GM04503 (cell line): Measurements from ENCODE around the gene TRPM2.
"Not testable (repeated sequence)": the region's sequence is repeated elsewhere in the genome, so short reads cannot be mapped to it uniquely, and the experiment has no call there.

Source experiments
- DNase-seq: peaks from one replicate; pipeline ENCODE4 v3.0.0-alpha.2; 2012; ENCODE audit warnings: low read depth

The TRPM2 gene

DNA sequence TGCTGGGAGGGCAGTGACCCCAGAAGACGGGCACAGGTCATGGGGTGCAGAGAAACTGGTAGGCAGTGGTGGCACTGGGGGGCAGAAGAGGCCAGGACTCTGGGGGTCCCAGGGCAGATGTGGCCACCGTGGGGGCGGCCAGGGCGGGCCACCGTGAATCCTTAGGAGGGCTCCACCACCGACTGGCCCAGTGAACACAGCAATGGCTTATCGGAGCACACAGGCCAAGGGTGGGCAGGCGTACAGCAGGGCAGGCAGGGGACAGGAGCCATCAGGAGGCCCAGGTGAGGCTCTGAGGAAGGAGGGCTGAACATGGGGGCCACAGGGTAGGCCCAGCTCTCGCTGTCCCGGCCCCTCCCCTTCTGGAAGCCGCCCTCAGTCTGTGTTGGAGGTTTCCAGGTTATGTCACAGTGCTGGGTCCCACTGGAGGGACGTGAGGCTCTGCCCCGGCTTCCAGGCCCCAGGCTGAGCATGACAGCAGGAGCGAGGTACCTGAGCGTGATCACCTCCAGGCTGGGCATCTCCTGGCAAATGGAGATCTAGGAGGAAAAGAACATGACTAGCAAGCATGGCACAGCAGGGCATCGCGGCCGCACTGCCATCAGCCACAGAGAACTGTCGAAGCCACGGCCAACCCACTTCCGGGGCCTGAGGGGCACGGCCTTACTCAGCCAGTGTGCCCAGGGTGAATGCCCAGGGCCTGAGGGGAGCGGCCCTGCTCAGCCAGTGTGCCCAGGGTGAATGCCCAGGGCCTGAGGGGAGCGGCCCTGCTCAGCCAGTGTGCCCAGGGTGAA, 18.0 kb upstream of the TRPM2 start:
- no peak for DNase-seq

DNA sequence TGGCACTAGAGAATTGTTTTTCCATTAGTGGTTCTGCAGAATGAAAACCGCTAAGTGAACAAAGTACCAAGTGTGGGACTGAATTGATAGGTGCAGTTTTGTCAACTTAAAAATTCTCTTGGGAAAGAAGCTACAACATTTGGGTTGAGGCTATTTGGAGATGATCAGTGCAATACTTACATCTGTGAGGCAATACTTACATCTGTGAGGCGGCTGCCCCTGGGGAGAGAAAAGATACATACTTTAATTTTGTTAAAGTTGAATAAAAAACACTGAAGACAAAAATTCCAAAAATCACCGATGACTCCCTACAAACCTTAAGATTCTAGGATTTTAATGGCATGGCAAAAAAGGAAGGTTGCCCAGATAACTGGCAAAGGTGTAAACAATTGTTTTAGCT, 16.0 kb upstream of the TRPM2 start:
- no peak for DNase-seq

GRCh38 chr21:44337941-44338895, 15.2 kb upstream of the TRPM2 start:
- no peak for DNase-seq

GRCh38 chr21:44338971-44339910, 14.2 kb upstream of the TRPM2 start, which contains the start of gene CFAP410:
TSS of gene CFAP410 (minus strand) at chr21:44339390. CDS start at chr21:44339194, 196 bp downstream.
- peak; percentile 62 for DNase-seq

GRCh38 chr21:44341726-44342458, 11.5 kb upstream of the TRPM2 start:
- DNase-seq: not testable (repeated sequence)

DNA sequence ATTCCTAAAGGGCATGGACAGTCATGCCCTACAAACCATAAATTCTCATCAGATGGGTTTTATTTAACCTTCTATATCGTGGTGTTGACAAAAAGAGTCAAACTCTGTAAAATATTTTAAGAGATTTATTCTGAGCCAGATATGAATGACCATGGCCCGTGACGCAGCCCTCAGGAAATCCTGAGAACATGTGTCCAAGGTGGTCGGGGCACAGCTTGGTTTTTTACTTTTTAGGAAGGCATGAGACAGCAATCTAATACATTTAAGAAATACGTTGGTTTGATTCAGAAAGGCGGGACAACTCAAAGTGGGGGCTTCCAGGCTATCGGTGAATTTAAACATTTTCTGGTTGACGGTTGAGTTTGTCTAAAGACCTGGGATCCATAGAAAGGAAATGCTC, 10.4 kb upstream of the TRPM2 start:
- not testable (repeated sequence) for DNase-seq

DNA sequence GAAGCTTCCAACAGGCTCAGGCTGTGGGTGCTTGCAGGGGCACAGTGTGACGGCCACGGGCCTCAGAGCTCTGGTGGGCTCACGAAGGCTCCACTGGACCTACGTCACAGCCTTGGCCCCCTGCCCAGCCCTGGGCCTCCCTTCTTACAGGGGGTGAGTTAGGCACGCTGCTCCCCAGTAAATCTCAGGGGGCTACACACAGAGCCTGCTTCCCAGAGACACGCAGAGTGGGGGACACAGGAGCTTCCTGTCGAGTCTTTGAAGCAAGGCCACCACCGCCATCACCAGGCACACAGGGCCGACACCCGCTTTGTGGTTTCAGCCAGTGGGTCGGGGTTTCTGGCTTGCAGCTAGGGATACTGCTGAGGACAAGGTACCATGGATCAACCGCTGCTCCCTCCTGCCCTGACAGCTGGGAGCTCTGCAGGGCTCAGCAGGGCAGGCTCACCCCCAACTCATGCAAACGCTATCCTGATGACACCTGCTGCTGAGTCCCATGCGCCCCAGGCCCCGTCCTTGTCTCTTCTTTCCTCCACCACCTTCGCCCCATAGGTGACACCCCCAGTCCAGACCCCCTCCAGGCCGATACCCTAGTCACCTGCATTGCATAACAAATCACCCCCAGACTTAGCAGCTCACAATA, 8.8 kb upstream of the TRPM2 start:
- DNase-seq: no peak

DNA sequence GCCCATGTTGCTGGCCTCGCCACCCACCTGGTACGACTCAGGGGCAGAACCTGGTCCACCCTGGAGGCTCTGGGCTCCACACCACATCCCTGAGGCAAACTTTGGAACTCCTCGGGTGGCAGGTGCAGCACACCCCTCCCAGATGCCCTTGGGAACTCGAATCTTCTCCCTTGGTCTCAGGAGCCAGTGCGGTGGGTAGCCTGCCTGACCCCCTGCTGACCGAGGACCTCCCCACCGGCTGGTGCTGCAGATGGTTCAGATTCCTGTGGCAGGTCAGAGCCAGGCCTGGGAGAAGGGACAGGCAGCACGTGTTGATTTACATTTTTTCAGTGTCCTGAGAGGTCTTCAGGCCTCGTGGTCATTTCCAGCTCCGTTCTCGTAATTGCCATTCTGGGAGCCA, 7.9 kb upstream of the TRPM2 start:
- no peak for DNase-seq

DNA sequence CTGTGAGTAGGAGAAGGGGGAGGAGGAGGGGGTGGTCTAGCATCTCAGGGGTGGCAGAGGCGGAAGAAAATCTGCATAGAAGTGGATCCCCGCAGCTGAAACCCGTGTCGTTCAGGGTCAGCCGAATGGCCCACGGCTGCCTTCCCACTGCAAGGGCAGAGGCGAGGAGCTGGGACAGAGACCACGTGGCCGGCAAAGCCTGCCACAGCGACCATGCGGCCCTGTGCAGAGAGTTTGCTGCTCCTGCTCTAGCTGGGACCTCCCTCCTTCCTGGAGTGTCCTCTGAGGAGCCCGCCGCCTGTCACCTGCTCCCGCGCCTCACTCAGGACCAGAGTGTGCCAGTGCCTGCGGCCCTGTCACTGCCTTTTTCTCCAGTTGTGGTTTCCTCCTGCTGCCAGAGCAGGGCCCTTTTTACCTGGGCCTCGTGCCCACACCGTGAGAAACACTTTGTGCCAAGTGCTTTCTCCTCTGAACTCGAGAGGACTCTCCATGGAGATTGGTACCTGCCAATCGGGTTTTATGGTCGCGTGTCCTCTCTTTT, 5.4 kb upstream of the TRPM2 start:
- no peak for DNase-seq

DNA sequence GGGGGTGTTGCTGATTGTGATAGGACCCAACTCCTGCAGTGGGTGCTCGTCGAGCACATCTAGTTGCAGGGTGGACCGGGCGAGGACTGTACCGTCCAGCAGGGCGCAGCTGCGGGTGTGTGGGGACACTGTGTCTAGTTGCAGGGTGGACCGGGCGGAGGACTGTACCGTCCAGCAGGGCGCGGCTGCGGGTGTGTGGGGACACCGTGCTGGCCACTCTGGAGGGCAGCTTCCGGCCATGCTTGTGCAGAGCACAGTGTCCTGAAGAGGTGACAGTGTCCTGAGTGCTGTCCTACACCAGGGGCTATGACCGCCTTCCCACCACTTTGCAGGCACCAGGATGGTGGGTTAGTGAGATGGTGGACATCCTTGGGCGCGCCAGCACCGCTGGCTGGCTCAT, 4.6 kb upstream of the TRPM2 start:
- DNase-seq: no peak

- no peak for DNase-seq
These were observed 4.0 kb upstream of the TRPM2 start for GRCh38 chr21:44349416-44349846.

DNA sequence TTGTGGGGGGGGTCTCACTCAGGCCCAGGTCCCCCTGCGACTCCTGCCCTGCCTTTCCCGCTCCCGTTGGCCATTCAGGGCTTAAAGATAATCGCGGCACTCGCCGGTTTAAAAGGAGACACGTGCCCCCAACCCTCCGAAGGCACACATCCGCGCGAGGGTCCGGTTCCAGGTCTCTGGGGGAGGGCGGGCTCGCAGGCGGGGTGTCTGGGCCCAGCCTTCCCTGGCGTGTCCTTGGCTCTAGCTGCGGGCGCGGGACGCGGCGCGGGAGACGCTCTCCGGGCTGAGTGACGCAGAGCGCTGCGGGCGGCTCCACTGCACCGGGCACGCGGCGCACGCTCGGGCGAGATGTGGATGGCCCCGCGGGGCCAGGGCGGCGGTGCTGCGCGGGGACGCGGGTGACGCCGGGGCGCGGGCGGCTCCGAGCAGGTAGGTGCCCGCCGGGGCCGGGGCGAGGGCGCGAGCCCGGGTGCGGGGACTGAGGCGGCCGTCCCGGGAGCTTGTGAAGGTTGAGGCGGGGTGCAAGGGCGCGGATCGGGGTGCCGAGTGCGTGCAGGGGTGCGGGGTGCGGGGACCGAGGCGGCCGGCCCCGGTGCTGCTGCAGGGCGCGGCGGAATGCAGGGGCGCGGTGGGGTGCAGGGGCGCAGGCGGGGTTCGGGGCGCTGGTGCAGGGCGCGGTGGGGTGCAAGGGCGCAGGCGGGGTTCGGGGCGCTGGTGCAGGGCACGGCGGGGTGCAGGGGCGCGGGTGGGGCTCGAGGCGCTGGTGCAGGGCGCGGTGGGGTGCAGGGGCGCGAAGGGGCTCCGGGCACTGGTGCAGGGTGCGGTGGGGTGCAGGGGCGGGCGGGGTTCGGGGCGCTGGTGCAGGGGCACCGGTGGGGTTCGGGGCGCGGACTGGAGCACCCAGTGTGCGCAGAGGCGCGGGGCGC, 3.3 kb upstream of the TRPM2 start:
- no peak for DNase-seq

DNA sequence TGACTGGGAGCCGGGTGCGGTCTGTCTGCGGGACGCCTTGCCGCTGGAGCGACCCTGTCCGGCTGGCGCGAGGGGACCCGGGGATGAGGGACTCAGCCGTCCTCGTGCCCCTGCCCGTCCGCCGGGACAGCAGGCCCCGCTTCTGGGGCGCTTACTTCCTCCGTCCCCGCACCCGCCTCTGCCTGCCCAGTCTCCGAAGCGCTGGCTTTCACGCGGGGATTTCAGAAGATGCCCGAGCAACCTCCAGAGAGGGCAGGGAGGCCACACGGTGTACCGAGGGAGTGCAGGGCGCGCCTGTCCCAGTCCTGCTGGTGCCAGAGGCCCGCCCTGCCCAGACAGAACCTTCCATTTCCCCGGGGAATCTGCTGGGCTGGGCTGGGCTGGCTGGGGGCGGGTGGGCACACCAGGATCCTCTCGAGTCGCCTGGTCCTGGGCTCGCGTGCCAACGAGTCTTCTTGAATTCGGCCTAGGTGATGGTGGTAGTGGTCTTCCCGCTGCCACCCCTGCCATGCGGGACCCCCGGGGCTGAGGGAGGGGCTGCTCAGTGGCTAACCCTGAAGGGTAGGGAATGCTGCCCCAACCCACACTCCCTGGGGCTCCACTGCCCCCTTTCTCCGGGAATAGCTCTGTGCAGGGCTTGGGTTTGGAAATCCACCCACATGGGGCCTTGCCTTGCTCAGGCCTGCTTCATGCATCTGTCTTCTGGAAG, 2.5 kb upstream of the TRPM2 start:
- DNase-seq: no peak

DNA sequence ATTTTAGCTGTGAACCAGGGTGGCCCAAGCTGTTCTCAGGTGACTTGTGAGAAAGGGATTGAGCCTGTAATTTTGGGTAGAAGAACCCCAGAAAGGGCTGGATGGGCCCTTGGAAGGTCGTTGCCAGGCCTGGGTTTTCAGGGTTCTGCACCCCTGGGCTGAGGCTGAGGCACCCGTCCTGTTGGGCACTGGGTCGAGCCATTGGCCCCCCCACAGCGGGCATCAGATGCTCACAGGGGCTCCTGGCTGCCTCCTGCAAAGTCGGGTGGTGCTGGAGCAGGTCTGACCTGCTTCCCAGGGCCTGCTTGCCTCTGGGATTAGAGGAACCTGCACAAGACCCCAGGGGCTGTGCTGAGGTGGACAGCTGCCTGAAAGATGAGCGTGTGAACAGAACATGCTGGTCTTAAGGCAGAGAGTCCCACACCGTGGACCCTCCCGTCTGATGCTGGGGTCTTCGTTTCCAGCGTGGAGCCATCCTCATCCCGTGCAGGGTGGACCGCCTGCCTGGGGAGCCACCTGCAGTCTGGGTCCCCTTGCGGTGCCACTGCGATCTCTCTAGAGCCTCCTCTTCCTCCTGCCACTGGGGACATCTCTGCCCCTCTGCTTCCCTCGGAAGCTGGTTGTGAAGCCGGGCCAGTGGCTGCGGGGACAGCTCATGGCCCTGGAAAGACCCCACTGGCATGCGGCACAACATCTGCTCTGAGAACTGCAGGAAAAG, 1.7 kb upstream of the TRPM2 start:
- no peak for DNase-seq

- no peak for DNase-seq
These were observed 1.1 kb upstream of the TRPM2 start for GRCh38 chr21:44352253-44352860.

- DNase-seq: no peak
These were observed 582 bp downstream of the TRPM2 start for GRCh38 chr21:44354001-44354405.
